Astrocyte (in vitro differentiated cells and primary cell): ENCODE measurements around the gene SUPT20H.

Source experiments
- CTCF ChIP-seq: IDR thresholded peaks from 2 replicates; pipeline ENCODE4 v1.5.1; 2011; ENCODE audit warnings: low read depth, mild to moderate bottlenecking, inconsistent platforms, low read length, moderate library complexity; ENCODE audit not compliant: insufficient read depth
- EZH2 ChIP-seq: IDR thresholded peaks from 2 replicates; pipeline ENCODE4 v1.6.1; 2012; ENCODE audit warnings: mild to moderate bottlenecking, low read length, inconsistent platforms; ENCODE audit not compliant: insufficient read depth

DNA sequence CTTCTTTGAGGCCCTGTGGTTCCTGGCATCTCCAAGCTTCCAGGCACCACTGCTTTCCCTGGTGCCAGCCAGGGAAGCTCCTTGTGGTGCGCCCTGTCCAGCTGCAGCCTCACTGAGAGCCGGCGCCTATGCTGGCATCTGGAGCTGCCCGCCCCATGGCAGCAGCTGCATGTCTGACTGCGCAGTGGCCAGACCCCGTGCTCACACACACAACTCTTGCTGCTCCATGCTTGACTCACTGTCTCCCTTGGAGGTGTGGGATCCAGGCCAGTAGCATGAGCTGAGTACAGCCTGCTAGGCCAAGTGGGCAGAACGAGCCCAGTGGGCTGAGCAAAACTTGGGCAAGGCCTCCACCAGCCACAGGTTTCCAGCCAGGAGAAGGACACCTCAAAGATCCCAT is 11.5 kb upstream of the SUPT20H start:
- TF ChIP-seq EZH2, result no peak
- no peak for TF ChIP-seq CTCF
